Endothelial cell of umbilical vein (primary cell): ENCODE results near the gene RFK. TPM values are rescaled to one million over a fixed set of nuclear protein-coding genes. Genes with fewer than 3 reads are reported as not detected.

Experiments
- BruUV-seq: library from RNA; stranded (reverse); fragments of 400-500 nt; replicated peaks from 2 replicates; lab custom pipeline; 2021; lab: Mats Ljungman, UMichigan
- CTCF ChIA-PET: fragments of 300-600, 350-600 bp; sonication (Branson Sonifier 250); formaldehyde crosslinking; loops from one replicate; lab custom pipeline; 2021; ENCODE audit warnings: antibody characterized with exemption, inconsistent platforms; lab: Charles Lee
- POLR2A ChIA-PET: fragments of 300-600, 350-600 bp; sonication (Branson Sonifier 250); formaldehyde crosslinking; loops from one replicate; lab custom pipeline; 2021; ENCODE audit warnings: antibody characterized with exemption, inconsistent platforms; lab: Charles Lee
- DNase-seq: peaks from one replicate; pipeline ENCODE4 v3.0.0-alpha.2; 2011; ENCODE audit warnings: low read depth, low spot score
- FAIRE-seq: peaks from 2 replicates; lab custom pipeline; 2011; peaks lifted over from hg19 to GRCh38; lab: Jason Lieb, UNC
- H2AFZ ChIP-seq: 2 replicates; pipeline ENCODE4 v1.6.0; 2012; ENCODE audit warnings: low read depth, low read length, control low read depth, inconsistent platforms
- H3K27ac ChIP-seq: 2 replicates; pipeline ENCODE4 v1.5.1; 2011; ENCODE audit warnings: low read depth, mild to moderate bottlenecking, control low read depth, low read length, moderate library complexity; ENCODE audit not compliant: insufficient read depth
- H3K27me3 ChIP-seq, 2 experiments: 2 replicates each; pipeline versions ENCODE4 v1.6.0 to v1.6.1; 2011; ENCODE audit warnings: low read length in 2 of 2, mixed read lengths in 1 of 2; ENCODE audit not compliant: control insufficient read depth in 2 of 2, insufficient read depth in 2 of 2
- H3K36me3 ChIP-seq, 2 experiments: 2 replicates in 1 of 2; 3 replicates in 1 of 2; pipeline ENCODE4 v1.5.1; 2011; ENCODE audit warnings: low read length in 2 of 2, mild to moderate bottlenecking in 1 of 2, moderate library complexity in 1 of 2; ENCODE audit not compliant: control insufficient read depth in 2 of 2, insufficient read depth in 2 of 2; ENCODE audit errors: extremely low read depth in 1 of 2
- H3K4me1 ChIP-seq: 3 replicates; pipeline ENCODE4 v1.5.1; 2011; ENCODE audit warnings: mild to moderate bottlenecking, low read length; ENCODE audit not compliant: control insufficient read depth, insufficient read depth; ENCODE audit errors: extremely low read depth
- H3K4me2 ChIP-seq: 2 replicates; pipeline ENCODE4 v1.6.1; 2011; ENCODE audit warnings: low read length, control low read depth, mixed read lengths; ENCODE audit not compliant: insufficient read depth
- H3K4me3 ChIP-seq, 3 experiments: fragments of 200-600 bp in 1 of 3; sonication (generic), shearing (Covaris generic) in 1 of 3; replicated peaks in 1 of 3; 2 replicates each; pipeline ENCODE4 v1.5.1; 2011 to 2016; ENCODE audit warnings: control low read depth in 3 of 3, low read length in 3 of 3, mild to moderate bottlenecking in 2 of 3, inconsistent platforms in 1 of 3, low read depth in 1 of 3, moderate library complexity in 1 of 3; ENCODE audit not compliant: insufficient read depth in 1 of 3
- H3K79me2 ChIP-seq: 2 replicates; pipeline ENCODE4 v1.6.0; 2012; ENCODE audit warnings: low read length, inconsistent platforms; ENCODE audit not compliant: control insufficient read depth, insufficient read depth
- H3K9ac ChIP-seq: replicated peaks from 2 replicates; pipeline ENCODE3; 2011; ENCODE audit warnings: low read length, control low read depth; ENCODE audit not compliant: insufficient read depth; ENCODE audit errors: extremely low read depth
- H3K9me1 ChIP-seq: replicated peaks from 3 replicates; pipeline ENCODE4 v1.6.0; 2011; ENCODE audit warnings: mild to moderate bottlenecking, low read length; ENCODE audit not compliant: control insufficient read depth, insufficient read depth; ENCODE audit errors: extremely low read depth
- H3K9me3 ChIP-seq: replicated peaks from 2 replicates; pipeline ENCODE4 v1.5.1; 2012; ENCODE audit warnings: low read length, inconsistent platforms; ENCODE audit not compliant: control insufficient read depth, insufficient read depth
- H4K20me1 ChIP-seq: replicated peaks from 2 replicates; pipeline ENCODE3; 2011; ENCODE audit warnings: mild to moderate bottlenecking, low read length; ENCODE audit not compliant: control insufficient read depth, insufficient read depth; ENCODE audit errors: extremely low read depth
- EZH2 ChIP-seq: IDR thresholded peaks from 2 replicates; pipeline ENCODE4 v1.6.1; 2012; ENCODE audit warnings: borderline replicate concordance, low read depth, mild to moderate bottlenecking, moderate library complexity, low read length, inconsistent platforms; ENCODE audit not compliant: severe bottlenecking
- FOS ChIP-seq: IDR thresholded peaks from 2 replicates; pipeline ENCODE4 v1.6.1; 2011; ENCODE audit warnings: mild to moderate bottlenecking, low read length, moderate library complexity, borderline replicate concordance; ENCODE audit not compliant: insufficient read depth
- GATA2 ChIP-seq: IDR thresholded peaks from 2 replicates; pipeline ENCODE4 v1.7.0; 2011; ENCODE audit warnings: low read depth, mild to moderate bottlenecking, moderate library complexity, mixed read lengths, low read length; ENCODE audit not compliant: insufficient read length, insufficient read depth
- JUN ChIP-seq: IDR thresholded peaks from 2 replicates; pipeline ENCODE4 v1.6.1; 2011; ENCODE audit warnings: borderline replicate concordance, low read depth; ENCODE audit not compliant: insufficient read length, insufficient read depth
- MYC ChIP-seq: IDR thresholded peaks from one replicate; pipeline ENCODE4 v1.6.1; 2011; ENCODE audit warnings: mild to moderate bottlenecking, low read depth, low read length
- POLR2A ChIP-seq: IDR thresholded peaks from 2 replicates; pipeline ENCODE4 v1.6.1; 2012; ENCODE audit warnings: low read depth, mild to moderate bottlenecking, control low read depth, low read length
- POLR2AphosphoS5 ChIP-seq: IDR thresholded peaks from 2 replicates; pipeline ENCODE4 v1.6.1; 2012; ENCODE audit warnings: low read depth, mild to moderate bottlenecking, control low read depth, low read length, moderate library complexity; ENCODE audit not compliant: insufficient read depth
- dilution Hi-C: fragments of 300-500 bp; cut with MboI; formaldehyde crosslinking; loops from one replicate; pipeline ENCODE4 v1.15.0; 2019; ENCODE audit warnings: low sequenced_read_pairs; ENCODE audit not compliant: extremely low pct_ligation_motif_present
- intact Hi-C: fragments of 100-400 bp; cut with micrococcal nuclease; formaldehyde crosslinking; loops from one replicate; pipeline ENCODE4 v1.10.0; 2022
- polyA plus RNA-seq, 4 experiments: library from polyadenylated mRNA; depleted of rRNA in 3 of 4; stranded (reverse) in 3 of 4; unstranded in 1 of 4; fragments of >200 nt; gene quantifications; 2 replicates each; pipeline versions ENCODE4 v1.2.1 to v1.2.3, GENCODE V29; 2011 to 2012; ENCODE audit warnings: missing spikeins in 1 of 4
- total RNA-seq: library from RNA; stranded (reverse); gene quantifications from 2 replicates; pipeline ENCODE4 v1.2.3, GENCODE V29; 2021
- TF ChIP-seq, protein P1 (sequence below), 2 donors: IDR thresholded peaks; 1 replicate in 1 of 2; 2 replicates in 1 of 2; pipeline ENCODE4 v1.5.1; 2011; ENCODE audit warnings: low read length in 2 of 2, mild to moderate bottlenecking in 2 of 2, moderate library complexity in 2 of 2, control low read depth in 1 of 2, inconsistent platforms in 1 of 2, low read depth in 1 of 2; ENCODE audit not compliant: insufficient read depth in 1 of 2; ENCODE audit errors: extremely low read depth in 1 of 2
- TF ChIP-seq, protein P2 (sequence below): IDR thresholded peaks from 2 replicates; pipeline ENCODE4 v1.6.1; 2011; ENCODE audit not compliant: insufficient read depth, insufficient read length

Gene RFK
- total and polyA plus RNA-seq, 2 donors (not counting 3 experiments of a cell fraction or from before 2014, with no cell fraction given) = 18.1 to 32.9 TPM

DNA sequence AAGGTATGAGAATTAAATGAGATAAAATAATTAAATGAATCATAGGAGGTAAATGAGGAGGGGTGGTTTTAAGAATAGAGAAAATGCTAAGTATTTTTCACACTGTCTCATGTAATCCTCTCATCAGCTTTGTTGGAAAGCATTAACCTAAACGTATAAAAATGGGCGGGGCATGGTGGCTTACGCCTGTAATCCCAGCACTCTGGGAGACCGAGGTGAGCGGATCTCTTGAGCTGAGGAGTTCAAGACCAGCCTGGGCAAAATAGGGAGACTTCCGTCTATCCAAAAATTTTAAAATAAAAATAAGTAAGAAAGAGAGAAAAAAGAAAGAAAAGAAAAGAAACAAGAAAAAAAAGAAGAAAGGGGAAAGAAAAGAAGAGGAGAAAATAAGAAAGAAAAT is 1.9 kb upstream of the RFK start:
- Histone ChIP-seq H2AFZ (no peak overlapping the region), H4K20me1 (no peaks in the 10 kb centered on the region), H3K4me2 (no peak overlapping the region), H3K9me1 (no peaks in the 10 kb centered on the region), H3K36me3 (no peaks in the 10 kb centered on the region), H3K9ac (no peak overlapping the region), H3K79me2 (peaks cover 23% of the 10 kb centered on the region), H3K27me3 (no peaks in the 10 kb centered on the region), H3K9me3 (no peaks in the 10 kb centered on the region), H3K4me1 (peaks cover 14% of the 10 kb centered on the region), H3K27ac (no peak overlapping the region), H3K4me3 (no peak overlapping the region)
- CTCF ChIA-PET = no interaction called here
- FAIRE-seq (no peak), DNase-seq (no peak)
- dilution Hi-C loops = no loop called here
- no TSS peak for BruUV-seq
- POLR2A ChIA-PET = no interaction called here
- intact Hi-C loops = no loop called here
- no peak for TF ChIP-seq MYC
- TF ChIP-seq EZH2 = no peak
- TF ChIP-seq, protein P1, sequence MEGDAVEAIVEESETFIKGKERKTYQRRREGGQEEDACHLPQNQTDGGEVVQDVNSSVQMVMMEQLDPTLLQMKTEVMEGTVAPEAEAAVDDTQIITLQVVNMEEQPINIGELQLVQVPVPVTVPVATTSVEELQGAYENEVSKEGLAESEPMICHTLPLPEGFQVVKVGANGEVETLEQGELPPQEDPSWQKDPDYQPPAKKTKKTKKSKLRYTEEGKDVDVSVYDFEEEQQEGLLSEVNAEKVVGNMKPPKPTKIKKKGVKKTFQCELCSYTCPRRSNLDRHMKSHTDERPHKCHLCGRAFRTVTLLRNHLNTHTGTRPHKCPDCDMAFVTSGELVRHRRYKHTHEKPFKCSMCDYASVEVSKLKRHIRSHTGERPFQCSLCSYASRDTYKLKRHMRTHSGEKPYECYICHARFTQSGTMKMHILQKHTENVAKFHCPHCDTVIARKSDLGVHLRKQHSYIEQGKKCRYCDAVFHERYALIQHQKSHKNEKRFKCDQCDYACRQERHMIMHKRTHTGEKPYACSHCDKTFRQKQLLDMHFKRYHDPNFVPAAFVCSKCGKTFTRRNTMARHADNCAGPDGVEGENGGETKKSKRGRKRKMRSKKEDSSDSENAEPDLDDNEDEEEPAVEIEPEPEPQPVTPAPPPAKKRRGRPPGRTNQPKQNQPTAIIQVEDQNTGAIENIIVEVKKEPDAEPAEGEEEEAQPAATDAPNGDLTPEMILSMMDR (IDR thresholded peaks at IDR 0.05; ENCODE audit: extremely low read depth in 1 of 2, insufficient read depth in 1 of 2, low read depth in 1 of 2, low read length in 2 of 2) = no peak
- TF ChIP-seq POLR2AphosphoS5 = no peak
- TF ChIP-seq, protein P2, sequence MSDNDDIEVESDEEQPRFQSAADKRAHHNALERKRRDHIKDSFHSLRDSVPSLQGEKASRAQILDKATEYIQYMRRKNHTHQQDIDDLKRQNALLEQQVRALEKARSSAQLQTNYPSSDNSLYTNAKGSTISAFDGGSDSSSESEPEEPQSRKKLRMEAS = no peak
- no peak for TF ChIP-seq JUN
- no peak for TF ChIP-seq GATA2
- no peak for TF ChIP-seq POLR2A
- TF ChIP-seq FOS = no peak
